ENCODE data around the gene TIMMDC1. TPM values are rescaled to one million over a fixed set of nuclear protein-coding genes. Genes with fewer than 3 reads are reported as not detected.

TIMMDC1 gene
- total and polyA plus RNA-seq, 9 of the 15 experiments (the other 6 are each of a cell fraction or from before 2014, with no cell fraction given): 62.1 to 226 (median 86.6) TPM

- Histone ChIP-seq H3K9me3 (replicated peaks; ENCODE audit: control insufficient read depth, insufficient read depth, low read depth, low read length) (no peaks in the 10 kb centered on the region), H3K9me1 (ENCODE audit: control insufficient read depth, insufficient read depth, low read length) (no peaks in the 10 kb centered on the region), H3K36me3 (ENCODE audit: control insufficient read depth, insufficient read depth, low read length) (no peaks in the 10 kb centered on the region), H3K4me3 (peak overlapping the region; percentile 4; the same call in 1 of the 2 replicates), H3K4me2 (ENCODE audit: insufficient read depth, low read length) (peak overlapping the region; percentile 48), H3K4me1 (replicated peaks in 1 of 2; ENCODE audit: control insufficient read depth in 2 of 2, insufficient read depth in 2 of 2, low read length in 2 of 2) (peaks cover 0 to 12% of the 10 kb centered on the region in 2 experiments; a peak in 3 of 5 replicates), H2AFZ (ENCODE audit: low read depth, low read length) (peak overlapping the region; percentile 73), H3K79me2 (ENCODE audit: control insufficient read depth, insufficient read depth, low read length) (peaks cover 8% of the 10 kb centered on the region; the same call in 1 of the 3 replicates), H3K9ac (ENCODE audit: insufficient read depth in 1 of 2, low read depth in 2 of 2, low read length in 2 of 2) (peak overlapping the region in 1 of 2 experiments; percentile 25; a peak in 1 of 4 replicates), H3K27ac (ENCODE audit: extremely low read depth, low read depth, low read length) (peak overlapping the region; percentile 55), H3K27me3 (ENCODE audit: control insufficient read depth in 2 of 2, insufficient read depth in 2 of 2, low read length in 2 of 2) (no peaks in the 10 kb centered on the region), H4K20me1 (replicated peaks; ENCODE audit: control insufficient read depth, insufficient read depth, low read length) (no peaks in the 10 kb centered on the region)
- ChIA-PET POLR2A (interaction anchor here (0.8 kb wide), 1 partner anchor 41 kb away, joined by 3 read pairs; no protein-coding TSS in a partner anchor), CTCF (ENCODE audit: low intra/inter-chr PET ratio) (interaction anchor here (0.5 kb wide), 1 partner anchor 100 kb away, joined by 3 read pairs; no protein-coding TSS in a partner anchor)
- WGBS (ENCODE audit: insufficient coverage, low coverage, missing lambda C conversion rate): 2% methylated on average over 3 of the region's 3 CpGs
- intact Hi-C loops (cut with micrococcal nuclease) (loop anchor here (2.0 to 5.0 kb wide), 3 partner anchors 33 to 119 kb away; partner anchors contain the start of genes COX17 and TIMMDC1), in situ Hi-C loops (cut with MboI) (no loop called here)
- FAIRE-seq (peak; percentile 82), ATAC-seq (peak; percentile 22), DNase-seq (ENCODE audit: extremely low read depth in 1 of 4, low spot score in 3 of 4) (peak; percentile 8 to 75 (median 28))
- BruUV-seq (replicated peaks): no TSS peak
- TF ChIP-seq MEIS2 (IDR thresholded peaks at IDR 0.05; ENCODE audit: partially characterized antibody) (peak; percentile 12), ESRRA (IDR thresholded peaks at IDR 0.05; ENCODE audit: borderline replicate concordance, low read depth) (peak; percentile 37; the same call in 1 of the 2 replicates), TARDBP (IDR thresholded peaks at IDR 0.05) (no peak), CEBPB (tag; IDR thresholded peaks at IDR 0.05) (peak; percentile 16), EP300 (IDR thresholded peaks at IDR 0.05; ENCODE audit: low read length) (peak; percentile 11; the same call in 1 of the 2 replicates), SUPT5H (IDR thresholded peaks at IDR 0.05) (no peak), NFE2L1 (tag; IDR thresholded peaks at IDR 0.05; ENCODE audit: borderline replicate concordance, low read depth) (no peak), ZNF766 (CRISPR knock-in tag; conservative IDR thresholded peaks at IDR 0.05) (peak; percentile 93), NR2C2 (CRISPR knock-in tag; IDR thresholded peaks at IDR 0.05) (no peak), NR2C2 (tag; IDR thresholded peaks at IDR 0.05) (peak; percentile 57; the same call in 1 of the 2 replicates)
Observed at GRCh38 chr3:119557877-119558269, 59.5 kb downstream of the TIMMDC1 start.
